Medulla oblongata (tissue), 1 donor: ENCODE data around the gene NOX3.
"Not testable (repeated sequence)": the region's sequence is repeated elsewhere in the genome, so short reads cannot be mapped to it uniquely, and the experiment has no call there.

Experiments
- DNase-seq: peaks from one replicate; pipeline ENCODE4 v3.0.0-alpha.2; 2015; ENCODE audit errors: extremely low spot score

NOX3 gene

DNA sequence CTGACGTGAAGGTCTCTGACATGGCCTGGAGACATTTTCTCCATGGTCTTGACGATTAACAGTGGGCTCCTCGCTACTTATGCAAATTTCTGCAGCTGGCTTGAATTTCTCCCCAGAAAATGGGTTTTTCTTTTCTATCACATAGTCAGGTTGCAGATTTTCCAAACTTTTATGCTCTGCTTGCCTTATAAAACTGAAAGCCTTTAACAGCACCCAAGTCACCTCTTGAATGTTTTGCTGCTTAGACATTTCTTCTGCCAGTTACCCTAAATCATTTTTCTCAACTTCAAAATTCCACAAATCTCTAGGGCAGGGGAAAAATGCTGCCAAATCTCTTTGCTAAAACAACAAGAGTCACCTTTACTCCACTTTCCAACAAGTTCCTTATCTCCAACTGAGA lies 12.9 kb upstream of the NOX3 start:
- not testable (repeated sequence) for DNase-seq

DNA sequence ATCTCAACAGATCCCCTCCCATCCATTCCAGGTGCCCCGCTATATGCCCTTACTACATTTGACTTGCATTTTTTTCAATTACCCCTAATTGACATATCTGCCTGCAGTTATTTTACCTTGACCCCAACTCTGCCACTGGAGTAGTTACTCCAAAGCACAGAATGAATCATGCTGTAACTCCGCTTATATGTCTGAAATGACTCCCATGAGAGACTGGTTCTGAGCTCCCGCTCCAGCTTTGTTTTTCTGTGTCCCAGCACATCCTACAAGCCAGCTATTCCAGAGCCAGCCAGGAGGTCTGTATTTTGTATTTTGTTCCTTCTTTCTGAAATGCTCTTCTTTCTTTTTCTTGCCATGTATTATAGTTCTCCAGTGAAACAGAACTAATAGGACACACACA lies 10.9 kb upstream of the NOX3 start:
- DNase-seq, result no peak

- DNase-seq, result no peak
These were observed 5.9 kb upstream of the NOX3 start for GRCh38 chr6:155461556-155461955.

GRCh38 chr6:155454471-155454870 lies 1.2 kb downstream of the NOX3 start:
- DNase-seq, result no peak

- no peak for DNase-seq
These were observed 1.6 kb downstream of the NOX3 start for GRCh38 chr6:155454008-155454407.

- DNase-seq, result no peak
These were observed 3.1 kb downstream of the NOX3 start for GRCh38 chr6:155452576-155452975.

GRCh38 chr6:155451530-155451929 lies 4.1 kb downstream of the NOX3 start:
- DNase-seq, result not testable (repeated sequence)

GRCh38 chr6:155450240-155450581 lies 5.4 kb downstream of the NOX3 start:
- peak; percentile 13 for DNase-seq

- no peak for DNase-seq
These were observed 6.0 kb downstream of the NOX3 start for GRCh38 chr6:155449450-155450239.

GRCh38 chr6:155448668-155449449 lies 6.8 kb downstream of the NOX3 start:
- no peak for DNase-seq

DNA sequence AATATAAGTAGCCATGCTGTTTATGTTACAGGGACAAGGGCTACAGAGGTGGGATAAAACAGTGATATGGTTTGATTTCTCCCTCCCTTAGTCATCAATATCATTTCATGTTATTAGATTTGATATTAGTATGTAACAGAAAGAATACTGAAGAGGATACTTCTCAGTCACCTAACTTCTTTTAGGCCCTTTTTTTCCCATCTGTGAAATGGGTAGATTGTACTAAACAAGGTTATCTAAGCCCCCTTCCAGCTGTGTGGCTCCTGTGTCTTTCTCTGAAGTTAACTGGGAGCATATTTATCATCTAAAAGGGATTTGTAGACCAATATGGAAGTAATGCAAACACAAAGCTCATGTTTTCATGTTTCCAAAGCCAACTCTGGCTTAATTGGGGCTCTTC lies 7.7 kb downstream of the NOX3 start:
- DNase-seq, result no peak

DNA sequence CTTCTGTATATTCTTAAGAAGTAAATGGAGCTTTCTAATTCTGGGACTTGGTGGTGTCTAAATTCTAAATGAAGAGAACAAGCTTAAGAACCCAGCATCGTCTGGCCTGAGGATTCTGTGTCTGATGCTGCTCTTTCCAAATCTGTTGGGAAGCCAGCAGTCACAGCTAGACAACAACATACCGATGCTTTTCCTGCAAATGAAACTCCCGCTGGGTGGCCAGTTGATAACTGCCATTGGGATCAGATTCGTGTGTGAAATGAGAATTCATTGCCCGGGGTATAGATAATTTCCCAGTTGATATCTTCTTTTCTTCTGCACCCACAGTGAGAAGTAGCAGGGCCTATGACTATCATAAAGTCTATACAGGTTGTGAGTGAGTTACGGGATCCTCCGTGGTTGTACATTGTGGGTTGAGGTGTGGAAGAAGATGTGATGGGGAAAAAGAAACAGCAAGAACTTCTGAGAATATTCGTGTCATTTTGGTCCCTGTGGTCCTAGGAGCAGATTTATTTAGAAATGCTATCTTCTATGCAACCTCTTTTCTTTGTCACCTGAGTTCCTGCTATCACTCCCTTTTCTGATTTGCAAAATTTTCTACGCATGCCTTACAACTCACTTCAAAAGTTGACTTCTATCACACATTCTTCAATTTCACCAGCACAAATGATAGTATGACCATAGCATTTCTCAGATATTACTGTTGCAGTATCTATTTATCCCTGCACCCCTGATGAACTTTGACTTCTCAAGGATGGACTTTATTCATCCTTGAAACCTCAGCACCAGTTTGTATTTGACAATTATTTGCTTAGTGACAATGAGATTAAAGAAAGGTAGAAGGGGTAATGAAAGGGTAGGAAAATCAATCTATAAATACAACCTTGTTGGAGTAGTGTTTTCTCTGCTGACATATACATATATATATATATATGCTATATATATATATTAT lies 10.4 kb downstream of the NOX3 start:
- no peak for DNase-seq

DNA sequence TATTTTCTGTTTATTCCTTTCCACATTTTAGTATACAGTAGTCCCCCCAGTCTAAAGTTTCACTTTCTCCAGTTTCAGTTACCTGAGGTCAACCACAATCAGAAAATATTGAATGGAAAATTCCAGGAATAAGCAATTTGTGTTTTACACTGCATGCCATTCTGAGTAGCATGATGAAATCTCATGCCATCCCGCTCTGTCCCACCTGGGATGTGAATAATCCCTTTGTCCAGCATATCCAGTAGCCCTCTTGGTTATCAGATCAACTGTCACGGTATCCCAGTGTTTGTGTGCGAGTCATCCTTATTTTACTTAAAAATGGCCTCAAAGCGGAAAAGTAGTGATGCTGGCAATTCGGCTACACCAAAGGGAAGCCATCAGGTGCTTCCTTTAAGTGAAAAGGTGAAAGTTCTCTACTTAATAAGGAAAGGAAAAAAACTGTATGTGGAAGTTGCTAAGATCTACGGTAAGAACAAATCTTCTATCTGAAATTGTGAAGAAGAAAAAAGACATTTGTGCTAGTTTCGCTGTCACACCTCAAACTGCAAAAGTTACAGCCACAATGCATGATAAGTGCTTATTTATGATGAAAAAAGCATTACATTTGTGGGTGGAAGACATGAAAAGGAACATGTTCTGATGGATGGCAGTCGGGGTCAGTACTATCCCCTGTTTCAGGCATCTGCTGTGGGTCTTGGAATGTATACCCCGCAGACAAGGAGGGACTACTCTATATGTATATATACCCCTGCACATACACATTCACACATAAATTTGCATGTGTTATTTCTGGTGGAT lies 11.3 kb downstream of the NOX3 start:
- no peak for DNase-seq

- no peak for DNase-seq
These were observed 12.5 kb downstream of the NOX3 start for GRCh38 chr6:155443168-155443567.

DNA sequence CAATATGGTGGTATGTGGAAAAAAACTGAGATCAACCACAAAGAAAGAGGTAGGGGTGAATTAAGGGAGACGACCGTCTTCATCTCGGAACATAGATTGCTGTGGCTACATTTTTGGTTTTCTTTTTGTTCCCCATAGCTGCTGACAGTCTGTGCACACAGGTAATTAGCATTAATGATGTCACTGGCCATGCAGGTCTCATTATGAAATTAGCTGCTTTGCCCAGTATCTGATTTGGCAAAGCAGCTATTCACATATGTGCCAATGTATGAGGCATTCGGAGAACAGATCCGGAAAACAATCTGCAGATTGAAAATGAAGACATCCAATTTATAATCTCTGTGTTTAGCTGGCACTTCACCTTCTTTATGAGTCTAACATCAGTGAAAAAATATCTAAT lies 13.1 kb downstream of the NOX3 start:
- no peak for DNase-seq

DNA sequence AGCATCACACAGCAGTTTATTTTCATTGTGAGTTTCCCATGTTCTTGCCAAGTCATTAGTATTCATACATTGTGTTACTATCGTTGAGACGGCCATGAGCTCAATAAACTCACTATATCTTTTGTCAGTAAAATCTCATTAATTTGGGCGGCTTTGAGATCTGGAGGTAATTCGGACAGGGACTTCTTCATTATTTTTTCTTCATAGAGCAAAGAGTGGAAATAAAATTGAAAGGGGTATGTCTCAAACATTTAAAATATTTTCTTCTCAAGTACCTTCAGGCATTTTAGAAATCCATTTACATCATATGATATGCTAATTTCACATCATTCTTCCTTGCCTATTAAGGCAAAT lies 14.6 kb downstream of the NOX3 start:
- no peak for DNase-seq

DNA sequence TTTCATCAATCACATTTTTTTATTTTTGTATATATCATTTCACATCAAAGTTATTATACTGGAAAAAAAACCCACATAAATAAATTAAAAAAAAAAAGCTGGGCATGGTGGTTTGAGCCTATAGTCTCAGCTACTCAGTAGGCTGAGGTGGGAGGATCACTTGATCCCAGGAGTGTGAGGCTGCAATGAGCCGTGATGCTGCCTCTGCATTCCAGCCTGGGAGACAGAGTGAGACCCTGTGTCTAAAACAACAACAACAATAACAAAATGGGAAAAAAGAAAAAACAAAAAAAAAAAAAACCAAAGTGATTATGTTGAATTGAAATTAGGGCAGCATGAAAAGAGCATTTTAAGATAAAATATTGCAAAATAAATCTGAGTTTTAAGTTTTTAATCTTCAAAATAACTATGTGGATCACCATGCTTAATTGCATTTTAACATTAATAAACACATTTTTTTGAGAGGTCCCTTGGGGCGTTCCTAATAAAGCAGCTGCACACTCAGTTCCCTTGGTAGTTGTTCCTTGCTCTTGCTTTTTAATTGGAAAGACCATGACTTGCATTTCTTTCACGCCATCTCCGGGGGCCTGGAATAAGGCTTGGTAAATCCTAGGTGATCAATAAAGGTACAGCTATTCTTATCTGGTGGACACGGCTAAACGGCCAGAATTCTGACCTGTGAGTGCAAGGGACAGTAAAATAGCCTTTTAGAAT lies 15.1 kb downstream of the NOX3 start:
- no peak for DNase-seq

DNA sequence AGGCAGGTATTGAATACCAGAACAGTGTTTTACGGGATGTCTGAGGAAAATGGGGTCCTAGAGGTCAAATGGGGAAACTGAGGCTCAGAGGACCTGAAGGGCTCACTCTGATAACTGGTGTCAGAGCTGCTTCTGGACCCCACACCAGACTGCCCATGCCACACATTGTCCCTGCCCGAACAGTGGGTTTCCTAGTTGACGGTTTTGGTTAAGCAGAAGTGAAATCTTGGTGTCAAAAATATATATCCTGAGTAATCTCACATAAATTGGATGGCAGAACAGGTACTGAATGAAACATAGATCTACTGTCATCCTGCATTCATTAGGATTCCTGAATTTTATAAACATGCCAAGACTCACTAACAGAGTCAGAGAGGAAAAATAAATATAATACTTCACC lies 16.3 kb downstream of the NOX3 start:
- no peak for DNase-seq

DNA sequence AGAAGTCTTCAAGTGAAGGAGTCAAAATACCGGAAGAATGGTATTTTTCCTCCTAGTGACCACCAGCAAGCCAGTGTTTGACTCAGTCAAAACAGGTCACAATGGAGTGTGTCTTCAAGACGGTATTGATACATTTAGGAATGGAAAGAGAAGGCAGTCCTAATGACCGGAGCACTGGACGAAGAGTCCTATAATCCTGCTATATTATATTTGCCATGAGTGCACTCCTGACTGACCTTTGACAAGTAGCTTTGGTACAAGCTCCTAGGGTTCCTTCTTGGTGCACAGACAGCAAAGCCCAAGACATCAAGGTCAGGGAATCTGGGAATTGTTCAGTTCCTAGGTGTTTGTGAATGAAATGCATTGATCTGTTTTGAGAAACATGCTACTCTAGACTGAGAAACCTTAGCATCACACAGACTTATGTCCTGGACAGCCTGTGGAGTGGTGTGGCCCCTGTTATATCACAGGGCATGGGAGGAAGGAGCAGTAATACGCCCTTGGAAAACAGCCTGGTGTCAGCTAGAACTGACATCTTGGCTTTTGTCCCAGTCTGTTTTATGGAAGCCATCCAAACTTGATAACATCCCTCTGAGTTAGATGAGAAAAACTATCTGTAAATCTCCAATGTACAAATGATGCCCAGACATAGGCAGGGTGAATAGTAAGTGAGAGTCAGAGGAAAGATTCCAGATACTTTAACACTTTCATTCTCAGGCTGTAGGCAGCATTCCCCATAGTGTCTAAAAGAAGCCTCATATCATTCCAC lies 18.5 kb downstream of the NOX3 start:
- DNase-seq, result no peak

GRCh38 chr6:155434829-155435423 lies 20.7 kb downstream of the NOX3 start:
- no peak for DNase-seq
